Subcutaneous abdominal adipose tissue (tissue), 5 donors: ENCODE measurements around the gene FMNL2.

Source experiments
- H3K27ac ChIP-seq: one replicate; pipeline ENCODE4 v1.7.0; 2013; ENCODE audit warnings: low read depth, mild to moderate bottlenecking, inconsistent platforms, low read length, moderate library complexity
- H3K27me3 ChIP-seq, 5 donors: one replicate each; pipeline ENCODE4 v1.7.0; 2013; ENCODE audit warnings: low read length in 5 of 5, inconsistent platforms in 1 of 5; ENCODE audit not compliant: control insufficient read depth in 5 of 5, insufficient read depth in 4 of 5
- H3K36me3 ChIP-seq, 5 donors: one replicate each; pipeline ENCODE4 v1.7.0; 2013; ENCODE audit warnings: low read length in 5 of 5; ENCODE audit not compliant: control insufficient read depth in 5 of 5, insufficient read depth in 5 of 5
- H3K4me1 ChIP-seq, 5 donors: one replicate each; pipeline ENCODE4 v1.7.0; 2013; ENCODE audit warnings: low read length in 5 of 5, mild to moderate bottlenecking in 3 of 5, moderate library complexity in 1 of 5; ENCODE audit not compliant: control insufficient read depth in 5 of 5, insufficient read depth in 5 of 5
- H3K4me3 ChIP-seq, 5 donors: one replicate each; pipeline ENCODE4 v1.7.0; 2013; ENCODE audit warnings: low read length in 5 of 5, low read depth in 1 of 5
- H3K9ac ChIP-seq, 5 donors: one replicate each; pipeline ENCODE4 v1.7.0; 2013; ENCODE audit warnings: low read length in 5 of 5, mild to moderate bottlenecking in 4 of 5, moderate library complexity in 3 of 5
- H3K9me3 ChIP-seq, 5 donors: one replicate each; pipeline ENCODE4 v1.7.0; 2013; ENCODE audit warnings: low read length in 5 of 5; ENCODE audit not compliant: control insufficient read depth in 5 of 5
- donor health status: healthy.
- donor health status: healthy.
- donor health status: healthy.
- donor health status: healthy.
- donor health status: healthy.

FMNL2 gene

DNA sequence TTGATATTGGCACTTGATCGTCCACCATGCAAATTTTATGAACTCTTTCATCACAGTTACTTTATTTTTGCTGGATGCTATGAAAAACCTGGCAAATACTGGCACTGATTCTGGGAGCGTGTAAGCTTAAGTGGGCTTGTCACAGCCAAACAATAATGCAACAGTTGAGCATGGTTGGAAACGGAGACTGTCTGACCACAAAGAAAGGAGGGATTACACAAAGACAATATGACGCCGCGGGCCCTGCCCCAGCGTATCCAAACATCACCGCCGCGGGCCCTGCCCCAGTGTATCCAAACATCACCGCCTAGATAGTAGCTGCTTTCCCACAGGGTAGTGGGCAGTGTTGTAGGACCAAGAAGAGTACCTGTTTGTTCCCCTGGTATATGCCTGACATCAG lies 246.4 kb downstream of the FMNL2 start:
- no peaks in the 10 kb centered on the region for H3K9me3 ChIP-seq
- no peak overlapping the region for H3K27ac ChIP-seq
- H3K4me3 ChIP-seq, result no peak overlapping the region
- H3K27me3 ChIP-seq, result no peaks in the 10 kb centered on the region
- no peak overlapping the region for H3K9ac ChIP-seq
- H3K36me3 ChIP-seq, result peaks cover 4 to 15% (median 10%) of the 10 kb centered on the region in 5 donors
- peaks cover 0 to 10% (median 0%) of the 10 kb centered on the region in 5 donors for H3K4me1 ChIP-seq

GRCh38 chr2:152582081-152582480 lies 247.1 kb downstream of the FMNL2 start:
- Histone ChIP-seq H3K27ac (no peak overlapping the region), H3K9me3 (no peaks in the 10 kb centered on the region), H3K4me1 (peaks cover 0 to 10% (median 0%) of the 10 kb centered on the region in 5 donors), H3K27me3 (no peaks in the 10 kb centered on the region), H3K9ac (no peak overlapping the region), H3K36me3 (peaks cover 4 to 15% (median 10%) of the 10 kb centered on the region in 5 donors), H3K4me3 (no peak overlapping the region)

- Histone ChIP-seq H3K4me3 (no peak overlapping the region), H3K27ac (no peak overlapping the region), H3K9ac (no peak overlapping the region), H3K36me3 (peaks cover 4 to 15% (median 10%) of the 10 kb centered on the region in 5 donors), H3K4me1 (peaks cover 0 to 10% (median 0%) of the 10 kb centered on the region in 5 donors), H3K27me3 (no peaks in the 10 kb centered on the region), H3K9me3 (no peaks in the 10 kb centered on the region)
Measured at GRCh38 chr2:152583512-152584229, 248.7 kb downstream of the FMNL2 start.

DNA sequence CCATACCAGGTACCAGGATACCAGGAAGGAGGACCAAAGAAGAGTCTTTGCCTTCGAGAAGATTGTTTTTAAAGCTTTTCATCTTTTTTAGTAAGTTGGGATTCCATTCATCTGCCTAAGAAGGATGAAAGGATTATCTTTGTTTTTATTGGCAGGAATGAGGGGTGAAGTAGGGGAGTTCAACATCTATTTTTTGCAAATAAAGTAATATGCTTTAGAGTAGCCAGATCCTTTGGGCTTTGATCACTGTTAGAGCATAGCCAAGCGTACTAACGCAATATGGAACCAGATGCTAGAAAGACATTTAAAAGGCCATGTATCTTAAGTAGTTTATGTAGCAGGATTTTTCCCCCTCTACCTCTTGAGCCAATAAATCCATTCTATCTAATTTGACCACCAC lies 249.3 kb downstream of the FMNL2 start:
- H3K27ac ChIP-seq, result no peak overlapping the region
- no peak overlapping the region for H3K4me3 ChIP-seq
- H3K4me1 ChIP-seq, result peaks cover 0 to 13% (median 0%) of the 10 kb centered on the region in 5 donors
- H3K27me3 ChIP-seq, result no peaks in the 10 kb centered on the region
- H3K36me3 ChIP-seq, result peaks cover 4 to 11% (median 10%) of the 10 kb centered on the region in 5 donors
- H3K9me3 ChIP-seq, result no peaks in the 10 kb centered on the region
- no peak overlapping the region for H3K9ac ChIP-seq

DNA sequence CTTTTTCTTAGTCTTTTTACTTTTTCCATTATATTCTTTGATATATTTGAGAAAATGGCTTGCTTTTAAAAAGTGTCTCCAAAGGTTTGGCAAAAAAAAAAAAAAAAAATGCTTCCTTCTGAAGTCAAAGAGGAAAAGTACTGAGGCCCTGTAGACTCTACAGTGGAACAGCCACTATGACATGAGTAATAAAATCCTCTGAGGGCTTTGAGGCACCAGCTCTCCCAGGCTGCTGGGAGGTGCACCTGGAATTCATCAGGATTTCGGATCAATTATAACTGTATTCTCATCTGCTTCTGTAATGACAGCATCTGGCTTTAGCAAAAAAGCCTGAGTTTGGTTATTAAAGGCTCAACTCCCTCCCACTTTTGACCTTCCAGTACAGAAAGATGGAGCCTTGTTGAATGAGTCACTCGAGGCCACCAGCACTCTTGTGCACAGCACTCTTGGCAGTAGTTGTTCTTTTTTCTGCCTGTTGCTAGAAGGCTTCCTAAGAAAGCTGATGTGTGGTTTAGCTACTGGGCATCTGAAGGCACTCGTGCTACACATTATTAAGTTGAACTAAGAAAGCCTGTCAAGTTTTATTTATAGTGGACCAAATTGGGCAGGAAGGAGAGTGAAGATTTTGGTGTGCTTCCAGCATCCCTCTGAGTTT lies 251.0 kb downstream of the FMNL2 start:
- Histone ChIP-seq H3K27me3 (no peaks in the 10 kb centered on the region), H3K4me3 (no peak overlapping the region), H3K9me3 (no peaks in the 10 kb centered on the region), H3K36me3 (peaks cover 4 to 11% (median 10%) of the 10 kb centered on the region in 5 donors), H3K27ac (no peak overlapping the region), H3K9ac (no peak overlapping the region), H3K4me1 (peaks cover 0 to 12% (median 0%) of the 10 kb centered on the region in 5 donors)

- Histone ChIP-seq H3K27me3 (no peaks in the 10 kb centered on the region), H3K4me3 (no peak overlapping the region), H3K27ac (no peak overlapping the region), H3K4me1 (peaks cover 0 to 12% (median 0%) of the 10 kb centered on the region in 5 donors), H3K9ac (no peak overlapping the region), H3K9me3 (no peaks in the 10 kb centered on the region), H3K36me3 (peaks cover 0 to 9% (median 0%) of the 10 kb centered on the region in 5 donors)
Measured at GRCh38 chr2:152587187-152587947, 252.4 kb downstream of the FMNL2 start.

DNA sequence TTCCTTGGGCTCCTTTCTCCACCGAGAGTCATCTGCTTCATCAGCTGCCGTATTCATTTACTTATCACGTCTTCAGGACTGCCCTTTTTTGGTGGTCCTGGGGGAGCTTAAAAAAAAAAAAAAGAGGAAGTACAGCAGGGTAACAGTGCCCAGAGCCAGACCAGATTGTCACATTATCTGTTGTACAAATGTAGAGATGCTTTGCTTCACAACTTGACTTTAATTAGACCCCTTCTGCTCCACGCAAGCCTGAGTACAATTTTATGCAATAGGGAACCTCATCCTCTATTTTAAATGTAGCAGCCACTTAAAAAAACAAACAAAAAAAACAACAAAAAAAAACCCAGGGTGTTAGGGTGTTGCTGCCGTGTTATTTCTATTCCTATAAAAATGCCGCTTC lies 254.0 kb downstream of the FMNL2 start:
- no peak overlapping the region for H3K9ac ChIP-seq
- peaks cover 0 to 17% (median 4%) of the 10 kb centered on the region in 5 donors for H3K4me1 ChIP-seq
- no peaks in the 10 kb centered on the region for H3K27me3 ChIP-seq
- H3K9me3 ChIP-seq, result no peaks in the 10 kb centered on the region
- no peak overlapping the region for H3K27ac ChIP-seq
- H3K36me3 ChIP-seq, result peaks cover 0 to 3% (median 0%) of the 10 kb centered on the region in 5 donors
- no peak overlapping the region for H3K4me3 ChIP-seq

GRCh38 chr2:152594022-152594766 lies 259.2 kb downstream of the FMNL2 start:
- H3K4me1 ChIP-seq, result peaks cover 0 to 19% (median 15%) of the 10 kb centered on the region in 5 donors
- no peak overlapping the region for H3K27ac ChIP-seq

DNA sequence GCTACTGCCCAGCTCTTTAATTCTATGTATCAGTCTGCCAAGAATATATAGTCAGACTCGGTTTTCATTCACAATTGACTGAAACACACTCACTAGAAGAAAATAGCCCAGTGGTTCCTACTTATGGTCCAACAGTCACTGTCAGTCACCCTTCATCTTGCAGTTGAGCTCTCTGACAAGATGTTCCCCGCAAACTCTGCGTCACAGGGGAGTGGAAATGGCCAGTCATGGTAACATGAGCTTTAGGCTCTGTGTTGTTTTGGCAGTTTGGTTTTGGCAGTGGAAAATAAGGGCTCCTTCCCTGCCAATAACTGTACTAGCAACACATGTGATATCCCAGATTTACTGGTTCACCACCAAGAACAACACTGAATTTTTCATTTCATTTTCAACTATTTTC lies 259.8 kb downstream of the FMNL2 start:
- Histone ChIP-seq H3K27ac (no peak overlapping the region), H3K27me3 (no peaks in the 10 kb centered on the region)

More at GRCh38 chr2:152594022-152594766, 259.2 kb downstream of the FMNL2 start:
- Histone ChIP-seq H3K4me3 (no peak overlapping the region), H3K9me3 (no peaks in the 10 kb centered on the region), H3K36me3 (peaks cover 0 to 4% (median 0%) of the 10 kb centered on the region in 5 donors), H3K9ac (no peak overlapping the region), H3K27me3 (no peaks in the 10 kb centered on the region)

More for the DNA sequence above, 259.8 kb downstream of the FMNL2 start:
- no peak overlapping the region for H3K4me3 ChIP-seq
- peaks cover 0 to 4% (median 0%) of the 10 kb centered on the region in 5 donors for H3K36me3 ChIP-seq
- no peaks in the 10 kb centered on the region for H3K9me3 ChIP-seq
- no peak overlapping the region for H3K9ac ChIP-seq
- H3K4me1 ChIP-seq, result peaks cover 0 to 18% (median 15%) of the 10 kb centered on the region in 5 donors
